GM12873 (cell line): ENCODE measurements around the gene ZNF714.

ENCODE experiments used
- CTCF ChIP-seq: IDR thresholded peaks from 2 replicates; pipeline ENCODE4 v1.5.1; 2012; ENCODE audit warnings: low read depth, mild to moderate bottlenecking, moderate library complexity, low read length, control low read depth; ENCODE audit not compliant: insufficient read depth; ENCODE audit errors: missing control alignments

The ZNF714 gene

GRCh38 chr19:21082011-21082975 is at the start of gene ZNF714:
TSS of gene ZNF714 (plus strand) at chr19:21082203. CDS start at chr19:21098269, 16,066 bp downstream.
- TF ChIP-seq CTCF, result no peak

GRCh38 chr19:21045028-21045427 is 37.0 kb upstream of the ZNF714 start:
- no peak for TF ChIP-seq CTCF

GRCh38 chr19:21046489-21046888 is 35.5 kb upstream of the ZNF714 start:
- no peak for TF ChIP-seq CTCF

GRCh38 chr19:21047716-21048115 is 34.3 kb upstream of the ZNF714 start:
- TF ChIP-seq CTCF, result no peak

- TF ChIP-seq CTCF, result no peak
These were observed 29.1 kb upstream of the ZNF714 start for GRCh38 chr19:21052902-21053301.

- no peak for TF ChIP-seq CTCF
These were observed 16.7 kb upstream of the ZNF714 start for GRCh38 chr19:21065336-21065735.

GRCh38 chr19:21084343-21084742 is 2.3 kb downstream of the ZNF714 start:
- no peak for TF ChIP-seq CTCF
